Embryonic facial prominence (tissue), 1 donor: ENCODE results near the gene IQSEC2.

Experiments used
- DNase-seq: peaks from one replicate; pipeline ENCODE4 v3.0.0-alpha.2; 2016; ENCODE audit errors: extremely low spot score

IQSEC2 gene

DNA sequence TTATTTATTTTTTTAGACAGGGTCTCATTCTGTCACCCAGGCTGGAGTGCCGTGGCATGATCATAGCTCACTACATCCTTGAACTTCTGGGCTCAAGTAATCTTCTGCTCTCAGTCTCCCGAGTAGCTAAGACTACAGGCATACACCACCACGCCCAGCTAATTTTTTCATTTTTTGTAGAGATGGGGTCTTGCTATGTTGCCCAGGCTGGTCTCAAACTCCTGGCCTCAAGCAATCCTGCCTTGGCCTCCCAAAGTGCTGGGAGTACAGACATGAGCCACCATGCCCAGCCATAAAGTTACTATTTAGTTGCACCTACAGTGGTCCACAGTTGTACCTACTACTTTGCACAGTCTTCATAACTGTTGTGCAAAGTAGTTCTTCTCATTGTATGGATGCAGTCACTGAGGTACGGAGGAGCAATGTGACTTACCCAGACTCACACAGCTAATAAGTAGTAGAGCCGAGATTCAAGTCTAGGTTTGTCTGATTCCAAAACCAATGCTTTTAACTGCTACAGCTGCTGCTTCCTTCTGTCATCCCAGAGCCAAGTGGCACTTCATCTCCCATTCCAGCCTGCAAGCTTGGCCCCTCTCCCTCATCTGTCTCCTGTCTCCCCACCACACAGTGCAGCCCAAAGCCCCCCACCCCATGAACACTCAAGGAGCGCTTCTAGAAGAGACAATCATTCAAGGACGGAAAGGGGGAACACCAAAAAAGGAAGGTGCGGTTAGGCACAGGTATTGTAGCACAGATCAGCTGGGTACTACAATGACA, 24.0 kb upstream of the IQSEC2 start:
- no peak for DNase-seq

GRCh38 chrX:53303195-53303594, 21.8 kb upstream of the IQSEC2 start:
- no peak for DNase-seq

- no peak for DNase-seq
Measured at GRCh38 chrX:53300157-53300556, 18.8 kb upstream of the IQSEC2 start.

DNA sequence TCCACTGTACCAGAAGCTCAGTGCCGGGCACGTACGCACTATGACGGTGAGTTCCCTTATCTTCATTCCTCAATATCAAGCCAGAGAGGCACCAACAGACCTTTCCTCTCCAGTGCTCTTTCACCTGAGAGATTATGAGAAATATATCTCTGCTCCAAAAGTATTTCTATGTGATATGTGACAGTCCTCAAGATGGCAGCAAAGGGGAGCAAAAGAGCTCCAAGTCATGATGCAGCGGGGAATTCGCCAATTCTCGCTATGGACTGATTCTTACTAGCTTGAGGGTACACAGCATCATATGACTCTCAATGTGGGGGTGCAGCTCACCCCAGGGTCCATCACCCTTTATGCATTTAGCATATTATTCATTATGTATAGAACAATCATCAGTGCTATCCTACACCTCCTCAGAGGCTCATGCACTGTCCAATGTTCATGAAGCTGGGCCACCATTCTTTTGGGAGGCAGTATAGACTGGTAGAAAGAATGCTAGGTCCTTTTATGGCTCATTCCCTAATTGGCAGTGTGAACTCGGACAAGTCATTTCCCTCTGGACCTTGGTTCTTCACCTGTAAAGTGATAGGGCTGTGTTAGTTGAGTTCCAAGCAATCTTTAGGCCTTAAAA, 12.8 kb upstream of the IQSEC2 start:
- DNase-seq: no peak

DNA sequence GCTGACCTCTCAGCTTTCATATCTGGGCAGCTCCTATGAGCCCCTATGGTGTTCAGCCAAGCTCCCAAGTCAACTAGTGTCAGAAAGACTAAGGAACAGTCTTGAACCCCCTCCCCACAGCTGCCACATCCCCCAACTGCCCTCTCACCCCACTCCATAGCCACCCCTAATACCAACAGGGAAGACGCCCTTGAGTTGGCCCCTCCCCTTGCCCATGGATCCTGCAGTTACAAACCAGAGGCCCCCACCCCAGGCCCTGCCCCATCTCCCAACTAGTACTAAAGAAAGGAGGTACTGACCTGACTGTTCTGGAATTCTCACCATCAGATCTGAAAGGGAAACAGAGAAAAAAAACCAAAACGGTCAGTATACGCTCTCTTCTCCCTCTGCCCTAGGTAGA, 10.2 kb upstream of the IQSEC2 start:
- DNase-seq: no peak

DNA sequence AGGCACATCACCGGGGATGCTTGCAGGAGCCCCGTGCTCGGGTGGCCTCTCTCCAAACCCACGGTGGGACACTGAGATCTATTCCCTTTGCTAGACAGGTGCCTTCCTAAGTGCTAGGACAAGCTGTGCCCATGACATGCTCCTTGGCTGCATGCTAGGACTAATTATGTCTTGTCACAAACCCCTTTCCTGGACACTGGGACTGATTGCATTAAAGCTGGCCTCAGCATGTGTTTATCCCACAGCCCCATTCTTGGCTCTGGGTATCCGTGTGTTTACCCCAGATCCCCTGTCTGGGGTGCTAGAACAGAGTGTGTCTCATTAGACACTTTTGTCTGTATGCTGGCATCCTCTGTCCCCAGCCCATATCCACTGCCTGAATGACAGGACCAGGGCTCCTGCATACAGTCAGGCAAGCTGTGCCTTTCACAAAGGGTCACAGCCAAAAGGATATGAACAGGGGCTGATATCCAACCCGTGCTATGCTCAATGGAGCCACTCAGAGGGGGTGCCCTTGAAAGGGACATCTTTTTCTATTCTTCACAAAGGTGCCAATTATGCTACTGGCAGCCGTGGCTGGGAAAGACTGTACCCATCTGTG, 9.2 kb upstream of the IQSEC2 start:
- no peak for DNase-seq

- no peak for DNase-seq
Measured at GRCh38 chrX:53288189-53288588, 6.8 kb upstream of the IQSEC2 start.

GRCh38 chrX:53287493-53288138, 6.2 kb upstream of the IQSEC2 start:
- DNase-seq: no peak

GRCh38 chrX:53286171-53286570, 4.8 kb upstream of the IQSEC2 start:
- DNase-seq: no peak

DNA sequence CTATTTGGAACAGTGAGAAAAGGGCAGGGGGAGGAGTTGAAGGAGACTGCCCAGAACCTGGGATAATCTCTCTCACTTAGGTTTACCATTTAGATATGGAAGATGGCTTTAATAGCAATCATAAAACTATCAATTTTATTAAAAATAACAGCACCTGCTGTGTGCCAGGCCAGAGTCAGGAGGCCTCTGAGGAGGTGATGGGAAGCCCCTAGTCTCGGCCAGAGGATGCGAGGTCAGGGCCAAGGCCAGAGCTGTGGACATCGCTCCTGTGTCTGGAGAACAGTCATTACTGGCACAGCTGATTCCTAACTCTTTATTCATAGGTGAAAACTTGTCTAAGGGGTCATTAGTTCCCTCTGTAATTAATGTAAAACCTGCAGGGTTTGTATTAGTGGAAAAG, 4.2 kb upstream of the IQSEC2 start:
- DNase-seq: no peak

GRCh38 chrX:53284684-53285447, 3.5 kb upstream of the IQSEC2 start:
- no peak for DNase-seq

DNA sequence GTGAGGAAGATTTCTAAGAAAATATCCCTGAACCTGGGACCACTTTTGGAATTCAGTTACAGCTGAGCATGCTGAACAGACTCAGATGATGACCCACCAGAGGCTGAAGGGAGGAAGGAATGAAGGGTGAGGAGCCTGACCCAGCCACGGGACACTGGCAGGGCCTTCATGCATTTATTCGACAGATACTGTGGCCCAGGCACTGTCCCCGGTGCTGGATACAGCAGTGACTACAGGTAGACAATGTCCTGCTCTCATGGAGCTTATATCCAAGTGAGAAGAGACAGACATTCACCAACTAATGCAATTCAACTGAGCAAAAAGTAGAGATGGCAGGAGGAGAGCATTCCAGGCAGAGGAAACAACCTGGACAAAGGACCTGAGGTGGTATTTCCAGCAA, 2.2 kb upstream of the IQSEC2 start:
- DNase-seq: no peak

- DNase-seq: no peak
Measured at GRCh38 chrX:53283099-53283498, 1.7 kb upstream of the IQSEC2 start.

GRCh38 chrX:53281963-53282695, 745 bp upstream of the IQSEC2 start:
- no peak for DNase-seq

GRCh38 chrX:53280331-53281320, 758 bp downstream of the IQSEC2 start:
- DNase-seq: no peak

- no peak for DNase-seq
Measured at GRCh38 chrX:53279296-53280237, 1.8 kb downstream of the IQSEC2 start.

GRCh38 chrX:53272808-53273337, 8.5 kb downstream of the IQSEC2 start:
- no peak for DNase-seq

DNA sequence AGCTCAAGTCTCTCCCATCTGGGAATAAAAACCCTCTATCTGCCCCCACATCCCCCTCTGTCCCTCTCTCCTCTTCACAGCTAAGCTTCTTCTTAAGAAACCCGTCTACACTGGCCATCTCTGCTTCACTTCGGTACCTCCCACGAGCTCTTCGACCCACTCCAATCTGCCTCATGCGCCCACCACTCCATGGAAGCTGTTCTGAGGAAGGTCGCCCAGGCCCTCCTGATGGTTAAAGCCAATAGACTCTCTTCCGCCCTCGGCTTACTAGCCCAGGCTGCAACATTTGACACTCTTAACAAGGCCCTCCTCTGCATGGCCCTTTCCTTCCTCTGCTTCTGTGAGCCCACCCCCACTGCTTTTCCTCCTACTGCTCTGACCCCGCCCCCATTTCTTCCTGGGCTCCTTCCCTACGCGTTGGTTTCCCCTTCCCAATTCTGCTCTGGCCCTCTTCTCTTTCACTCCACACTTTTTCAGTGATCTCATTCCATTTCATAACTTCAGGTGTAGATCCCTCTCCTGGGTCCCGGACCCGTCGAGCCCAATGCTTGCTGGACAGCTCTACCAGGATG, 11.8 kb downstream of the IQSEC2 start:
- DNase-seq: no peak
